ENCODE measurements around the gene TUSC2.
"Not testable (repeated sequence)": the region's sequence is repeated elsewhere in the genome, so short reads cannot be mapped to it uniquely, and the experiment has no call there.

The TUSC2 gene

DNA sequence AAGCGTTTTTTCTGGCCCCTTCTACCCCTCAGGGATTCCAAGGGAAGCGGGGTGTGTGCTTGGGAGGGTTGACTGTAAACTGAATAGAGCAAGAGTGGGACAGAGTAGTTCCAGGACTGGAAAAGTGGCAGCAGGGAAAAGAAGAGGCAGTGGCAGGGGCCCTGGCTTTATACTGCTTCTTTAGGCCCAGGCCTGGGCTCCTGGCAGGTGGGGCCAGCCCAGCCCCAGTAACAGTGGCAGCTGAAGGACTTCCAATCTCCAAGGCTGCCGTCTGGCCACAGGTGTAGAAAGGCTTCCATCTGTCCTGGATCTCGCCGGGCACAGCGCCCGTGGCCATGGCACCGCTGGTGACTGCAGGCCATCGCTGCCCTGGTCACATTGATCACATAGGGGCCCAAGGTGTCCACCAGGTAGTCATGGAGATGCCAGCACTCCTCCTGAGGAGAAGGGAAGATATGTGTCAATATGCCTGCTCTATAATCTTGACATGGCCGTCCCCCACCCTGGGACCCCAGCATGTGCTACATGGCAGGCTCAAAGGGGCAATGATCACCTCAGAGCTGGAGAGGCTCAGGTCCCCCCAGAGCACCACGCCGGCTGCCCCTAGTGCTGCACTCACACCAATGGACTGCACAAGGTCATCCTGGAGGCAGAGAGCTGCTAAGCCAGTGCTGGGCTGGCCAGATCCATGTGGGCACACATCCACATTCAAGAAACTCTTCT lies 34.8 kb downstream of the TUSC2 start:
- DNase-seq = no peak

DNA sequence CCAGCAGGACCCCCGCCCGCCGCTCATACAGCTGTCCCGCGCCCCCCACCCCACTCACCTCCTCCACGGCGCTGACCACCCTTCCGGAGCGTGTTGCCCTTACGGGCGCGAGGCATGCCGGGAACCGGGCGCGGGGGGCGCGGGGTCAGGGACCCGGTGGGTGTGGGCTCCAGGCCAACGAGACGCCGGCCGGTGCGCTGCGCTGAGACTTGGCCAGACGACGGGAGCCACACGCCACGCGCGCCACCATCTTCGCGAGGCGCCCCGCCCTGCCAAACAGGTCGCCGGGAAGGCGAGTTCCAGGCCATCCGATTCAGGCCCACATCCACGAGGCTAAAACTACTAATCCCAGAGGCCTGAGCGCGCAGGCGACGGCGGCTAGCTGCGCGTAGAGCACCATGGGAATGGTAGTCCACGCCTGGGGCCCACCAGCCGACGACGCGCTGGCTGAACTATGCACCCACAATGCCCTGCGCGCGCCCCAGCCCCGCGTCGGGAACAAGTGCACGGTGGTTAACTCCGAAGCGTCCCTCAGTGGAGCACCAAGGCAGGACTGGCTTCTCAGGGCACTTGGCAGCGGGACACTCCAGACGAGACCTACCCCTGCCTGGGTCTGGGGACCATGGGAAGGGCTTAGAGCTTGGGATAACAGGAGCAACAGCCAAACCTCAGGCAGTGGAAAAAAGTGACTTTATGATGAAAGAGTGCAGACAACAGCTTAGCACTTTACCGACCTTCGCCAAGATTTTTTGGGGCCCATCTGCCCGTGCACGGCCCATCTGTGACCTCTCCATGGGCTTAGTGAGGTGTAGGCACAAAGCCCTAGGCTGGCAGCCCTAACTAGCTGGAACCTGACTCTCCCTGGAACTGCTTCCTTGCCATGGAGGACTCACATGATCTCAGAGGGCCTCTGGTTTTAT lies 35.6 kb downstream of the TUSC2 start, which contains the start of gene IFRD2:
Gene IFRD2 (minus strand): TSS at position 271 of the 920 bp plus-strand sequence. CDS start 155 bp downstream, at position 116.
- peak; percentile 98 for DNase-seq

DNA sequence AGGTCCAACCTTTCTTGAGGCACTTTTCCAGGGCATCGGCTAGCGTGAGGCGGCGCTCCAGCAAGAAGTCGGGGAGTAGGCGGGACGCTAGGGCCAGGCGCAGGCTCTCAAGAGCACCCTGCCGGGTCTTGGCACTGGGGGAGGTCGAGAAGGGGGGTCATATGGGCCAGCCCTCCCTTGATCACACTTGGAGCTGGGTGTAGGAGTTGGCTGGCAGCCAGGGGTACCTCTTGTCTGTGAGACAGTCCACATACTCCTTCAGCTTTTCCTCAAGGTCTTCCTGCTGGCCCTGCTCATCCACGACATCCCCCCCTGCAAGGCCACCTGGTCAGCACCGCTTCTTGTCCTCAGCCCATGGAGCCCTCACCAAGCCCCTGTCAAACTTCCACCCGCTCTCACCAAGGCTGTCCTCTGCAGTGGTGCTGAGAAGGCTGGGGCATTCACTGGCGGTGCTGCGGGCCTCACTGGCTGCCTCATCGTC lies 37.8 kb downstream of the TUSC2 start:
- no peak for DNase-seq

DNA sequence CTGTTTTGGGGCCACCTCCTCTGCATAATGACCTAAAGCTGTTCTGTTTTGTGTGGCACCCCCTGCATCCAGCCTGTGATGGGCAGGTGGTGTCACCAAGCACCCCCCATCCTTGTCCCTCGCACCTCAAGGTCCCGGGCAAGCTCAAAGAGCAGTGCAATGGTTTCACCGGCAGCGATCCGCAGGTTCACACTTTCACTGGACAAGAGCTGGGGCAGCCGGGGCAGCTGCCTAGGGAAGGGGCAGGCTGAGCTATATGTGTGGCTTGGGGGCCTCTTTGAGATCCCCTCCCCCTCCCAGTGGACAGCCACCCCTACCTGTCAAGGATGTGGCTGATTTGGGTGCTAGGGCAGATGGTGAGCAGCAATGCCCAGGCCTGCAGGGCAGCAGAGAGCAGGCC lies 38.9 kb downstream of the TUSC2 start:
- no peak for DNase-seq

DNA sequence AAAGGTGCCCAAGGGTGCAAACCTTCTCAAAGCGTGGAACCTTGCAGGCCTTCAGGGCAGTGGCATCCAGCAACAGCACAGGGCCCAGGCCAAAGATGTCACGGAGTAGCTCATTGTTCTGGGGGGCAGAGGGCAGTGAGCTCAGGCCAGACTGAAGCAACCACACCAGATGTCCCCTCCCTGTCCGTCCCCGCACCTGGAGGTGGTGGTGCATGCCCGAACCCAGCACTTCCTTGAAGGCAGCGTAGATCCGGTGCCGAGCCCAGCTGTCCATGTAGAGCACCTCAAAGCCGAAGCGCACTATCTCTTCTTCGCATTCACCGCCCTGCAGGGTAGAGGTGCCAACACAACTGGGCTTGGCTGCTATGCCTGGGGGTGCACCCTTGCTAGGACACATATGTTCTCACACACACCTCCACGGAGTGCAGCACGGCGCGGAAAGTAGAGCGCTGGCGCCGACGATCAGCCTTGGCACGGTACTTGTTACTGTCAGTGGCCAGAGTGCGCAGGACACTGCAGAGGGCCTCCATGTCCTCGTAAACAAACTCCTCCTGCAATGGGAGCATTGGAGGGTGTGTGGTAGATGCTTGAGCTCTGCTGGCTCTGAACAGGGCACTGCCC lies 39.5 kb downstream of the TUSC2 start:
- no peak for DNase-seq

DNA sequence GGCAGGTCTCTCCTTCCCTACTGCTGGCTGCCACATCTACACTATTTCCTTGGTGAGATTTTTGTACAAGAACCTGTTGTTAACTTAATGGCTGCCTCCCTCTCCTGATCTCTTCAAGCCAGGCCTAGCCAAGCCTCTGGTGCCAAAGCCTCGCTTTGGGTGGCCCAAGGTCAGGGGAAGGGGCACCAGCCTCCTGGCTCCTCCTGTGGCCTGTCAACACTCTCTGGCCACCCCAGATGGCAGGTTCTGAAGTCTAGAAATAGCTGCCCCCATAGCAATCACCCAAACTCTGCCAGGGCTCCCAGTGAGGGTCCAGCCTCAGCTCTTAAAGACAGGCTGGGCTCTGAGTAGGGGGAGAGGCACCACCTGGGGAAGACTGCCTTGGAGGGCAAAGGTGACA lies 40.8 kb downstream of the TUSC2 start:
- no peak for DNase-seq

DNA sequence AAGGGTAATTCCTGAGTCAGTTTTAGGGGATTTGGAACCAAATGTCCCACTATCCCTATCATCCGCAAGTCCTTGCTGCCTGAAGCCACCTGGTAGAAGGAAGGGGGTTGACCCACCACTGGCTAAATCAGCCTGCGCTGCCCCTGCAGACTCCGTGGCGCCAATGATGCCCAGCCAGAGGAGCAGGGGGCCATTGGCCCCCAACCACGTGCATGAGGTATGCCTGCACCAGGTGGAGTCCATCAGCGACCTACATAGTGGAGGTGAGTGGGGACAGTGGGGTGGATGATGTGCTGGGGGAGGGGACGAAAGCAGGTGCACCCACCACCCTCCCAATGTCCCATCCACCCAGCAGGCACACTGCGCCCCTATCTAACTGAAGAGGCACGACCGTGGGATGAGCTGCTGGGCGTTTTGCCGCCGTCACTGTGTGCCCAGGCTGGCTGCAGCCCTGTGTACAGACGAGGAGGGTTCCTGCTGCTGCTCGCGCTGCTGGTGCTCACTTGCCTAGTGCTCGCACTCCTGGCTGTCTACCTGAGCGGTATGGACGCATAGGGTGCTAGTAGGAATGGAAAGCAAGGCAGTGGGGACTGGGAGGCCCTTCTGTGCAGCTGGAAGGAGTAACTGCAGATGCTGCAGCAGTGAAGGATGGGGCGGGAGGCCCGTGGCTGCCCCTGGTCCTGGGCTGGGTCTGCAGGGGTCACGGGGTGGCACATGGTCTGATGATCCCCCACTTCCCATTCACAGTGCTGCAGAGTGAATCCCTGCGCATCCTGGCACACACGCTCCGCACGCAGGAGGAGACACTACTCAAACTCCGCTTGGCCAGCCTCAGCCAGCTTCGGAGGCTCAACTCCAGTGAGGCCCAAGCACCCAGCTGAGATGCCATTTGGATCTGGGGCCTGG lies 41.4 kb downstream of the TUSC2 start:
- no peak for DNase-seq

DNA sequence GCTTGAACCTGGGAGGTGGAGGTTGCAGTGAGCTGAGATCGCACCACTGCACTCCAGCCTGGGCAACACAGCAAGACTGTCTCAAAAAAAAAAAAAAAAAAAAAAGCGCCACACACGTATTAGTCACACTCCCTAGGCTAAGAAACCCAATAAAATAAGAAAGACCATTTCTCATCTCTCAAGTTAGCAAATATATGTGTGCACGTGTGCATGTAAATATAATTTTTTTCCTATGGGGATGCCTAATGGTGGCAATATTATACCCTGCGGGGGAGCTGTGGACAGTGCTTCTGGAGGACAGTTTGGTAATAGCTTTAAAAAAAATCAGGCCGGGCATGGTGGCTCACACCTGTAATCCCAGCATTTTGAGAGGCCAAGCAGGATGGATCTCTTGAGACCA lies 43.9 kb downstream of the TUSC2 start:
- not testable (repeated sequence) for DNase-seq

DNA sequence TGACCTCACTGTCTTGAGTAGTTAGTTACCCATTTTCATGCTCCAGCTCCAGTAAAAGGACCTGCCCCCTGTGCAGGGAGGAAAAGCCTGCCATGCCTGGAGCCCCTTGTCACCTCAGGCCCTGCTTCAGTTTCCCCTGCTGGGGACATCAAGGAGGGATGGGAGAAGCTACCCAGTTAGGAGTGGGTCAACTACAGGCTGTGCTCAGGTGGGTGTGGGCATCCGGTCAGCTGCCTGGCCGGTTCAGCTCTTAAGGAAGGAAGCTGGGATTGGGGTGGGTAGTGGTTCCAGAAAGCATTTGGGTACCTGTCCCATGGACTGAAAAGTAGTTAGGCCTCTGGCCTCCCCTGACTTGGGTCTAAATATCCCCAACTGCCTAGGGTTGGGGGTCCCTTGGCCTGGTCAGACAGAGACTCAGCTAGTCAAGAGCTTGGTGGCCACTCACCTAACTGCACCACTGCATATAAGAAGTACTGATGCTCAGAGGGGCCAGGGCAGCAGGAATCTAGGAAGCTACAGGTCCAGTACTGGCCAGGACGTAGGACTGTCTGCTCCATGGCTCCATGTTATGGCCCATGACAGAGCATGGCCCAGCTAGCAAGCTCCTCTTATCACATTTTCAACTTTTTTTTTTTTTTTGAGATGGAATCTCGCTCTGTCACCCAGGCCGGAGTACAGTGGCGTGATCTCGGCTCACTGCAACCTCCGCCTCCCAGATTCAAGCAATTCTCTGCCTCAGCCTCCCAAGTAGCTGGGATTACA lies 48.6 kb downstream of the TUSC2 start:
- no peak for DNase-seq

DNA sequence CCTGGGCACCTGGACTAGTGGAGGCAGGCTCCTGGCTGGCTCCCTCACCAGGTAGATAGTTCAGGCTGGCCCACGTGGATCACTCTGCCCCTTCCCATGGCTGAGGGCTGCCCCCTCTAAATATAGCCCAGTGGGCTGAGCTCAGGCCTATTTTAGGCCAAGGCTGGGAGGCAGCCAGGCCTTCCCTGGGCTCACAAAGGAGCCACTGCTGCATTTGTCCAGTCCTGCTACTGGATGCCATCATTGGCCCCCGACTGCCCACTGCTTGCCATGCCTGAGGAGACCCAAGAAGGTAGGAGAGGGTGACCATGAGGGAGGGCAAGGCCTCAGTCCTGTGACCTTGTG lies 49.2 kb downstream of the TUSC2 start, which contains the start of gene LSMEM2:
Gene LSMEM2 (plus strand): TSS at position 208 of the 345 bp plus-strand sequence. CDS start 27 bp downstream, at position 235.
- no peak for DNase-seq

DNA sequence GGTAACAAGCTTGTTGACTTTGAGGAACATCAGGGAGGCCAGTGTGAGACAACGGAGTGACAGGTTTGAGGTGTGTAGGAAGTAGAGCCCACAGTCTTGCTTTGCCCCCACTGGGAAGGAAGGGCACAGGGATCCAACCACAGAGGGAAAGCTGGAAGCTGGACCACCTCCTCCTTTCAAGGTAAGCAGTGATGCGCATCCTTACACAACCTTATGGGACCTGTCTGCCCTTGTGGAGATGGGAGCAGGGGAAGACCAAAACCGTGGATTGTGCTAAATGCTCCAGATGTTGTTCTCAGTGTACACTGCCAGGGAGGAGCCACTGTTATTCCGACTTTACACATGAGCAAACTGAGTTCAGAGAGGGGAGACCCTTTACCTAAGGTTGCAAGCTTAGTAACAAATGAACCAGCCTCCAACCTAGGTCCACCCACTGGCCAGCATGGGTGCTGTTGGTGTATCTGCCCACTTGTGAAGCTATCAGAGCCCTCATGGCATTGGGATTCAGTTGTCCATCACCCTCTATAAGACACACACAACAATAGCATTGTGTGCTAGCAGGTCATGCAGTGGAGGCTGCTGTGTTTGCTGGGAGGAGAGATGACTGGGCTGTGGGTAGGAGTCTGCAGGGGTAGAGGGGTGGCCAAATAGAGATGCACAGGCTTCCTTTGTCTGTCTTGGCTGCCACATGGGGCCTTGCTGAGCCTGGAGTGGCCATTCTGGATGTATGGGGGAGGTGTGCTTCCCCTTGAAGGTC lies 49.7 kb downstream of the TUSC2 start:
- no peak for DNase-seq

DNA sequence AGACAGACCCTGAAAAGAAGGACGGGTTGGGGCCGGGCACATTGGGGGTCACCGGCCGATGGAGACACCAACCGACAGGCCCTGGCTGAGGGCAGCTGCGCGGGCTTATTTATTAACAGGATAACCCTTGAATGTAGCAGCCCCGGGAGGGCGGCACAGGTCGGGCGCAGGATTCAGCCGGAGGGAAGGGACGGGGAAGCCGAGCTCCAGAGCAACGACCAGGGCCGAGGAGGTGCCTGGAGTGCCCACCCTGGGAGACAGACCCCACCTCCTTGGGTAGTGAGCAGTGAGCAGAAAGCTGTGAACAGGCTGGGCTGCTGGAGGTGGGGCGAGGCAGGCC lies 51.3 kb downstream of the TUSC2 start:
- no peak for DNase-seq

DNA sequence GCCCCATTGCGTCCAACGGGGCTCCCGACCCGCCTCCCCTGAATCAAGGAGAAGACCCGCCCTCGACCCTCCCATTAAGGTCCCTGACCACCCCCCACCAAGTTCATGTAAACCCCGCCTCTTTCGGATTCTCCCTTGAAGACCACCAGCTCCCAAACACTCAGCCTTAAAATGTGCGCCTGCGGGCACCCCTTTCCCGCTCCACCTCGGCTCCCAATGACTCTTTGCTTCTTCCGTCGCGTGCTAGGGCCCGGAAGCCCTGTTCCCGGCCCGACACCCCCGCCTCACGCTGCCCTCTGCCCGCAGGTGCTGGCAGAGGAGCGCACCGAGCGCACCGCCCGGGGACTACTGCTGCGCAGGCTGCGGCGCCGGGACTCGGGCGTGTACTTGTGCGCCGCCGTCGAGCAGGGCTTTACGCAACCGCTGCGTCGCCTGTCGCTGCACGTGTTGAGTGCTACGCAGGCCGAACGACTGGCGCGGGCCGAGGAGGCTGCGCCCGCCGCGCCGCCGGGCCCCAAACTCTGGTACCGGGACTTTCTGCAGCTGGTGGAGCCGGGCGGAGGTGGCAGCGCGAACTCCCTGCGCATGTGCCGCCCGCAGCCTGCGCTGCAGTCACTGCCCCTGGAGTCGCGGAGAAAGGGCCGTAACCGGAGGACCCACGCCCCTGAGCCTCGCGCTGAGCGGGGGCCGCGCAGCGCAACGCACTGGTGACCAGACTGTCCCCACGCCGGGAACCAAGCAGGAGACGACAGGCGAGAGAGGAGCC lies 51.8 kb downstream of the TUSC2 start:
- no peak for DNase-seq

DNA sequence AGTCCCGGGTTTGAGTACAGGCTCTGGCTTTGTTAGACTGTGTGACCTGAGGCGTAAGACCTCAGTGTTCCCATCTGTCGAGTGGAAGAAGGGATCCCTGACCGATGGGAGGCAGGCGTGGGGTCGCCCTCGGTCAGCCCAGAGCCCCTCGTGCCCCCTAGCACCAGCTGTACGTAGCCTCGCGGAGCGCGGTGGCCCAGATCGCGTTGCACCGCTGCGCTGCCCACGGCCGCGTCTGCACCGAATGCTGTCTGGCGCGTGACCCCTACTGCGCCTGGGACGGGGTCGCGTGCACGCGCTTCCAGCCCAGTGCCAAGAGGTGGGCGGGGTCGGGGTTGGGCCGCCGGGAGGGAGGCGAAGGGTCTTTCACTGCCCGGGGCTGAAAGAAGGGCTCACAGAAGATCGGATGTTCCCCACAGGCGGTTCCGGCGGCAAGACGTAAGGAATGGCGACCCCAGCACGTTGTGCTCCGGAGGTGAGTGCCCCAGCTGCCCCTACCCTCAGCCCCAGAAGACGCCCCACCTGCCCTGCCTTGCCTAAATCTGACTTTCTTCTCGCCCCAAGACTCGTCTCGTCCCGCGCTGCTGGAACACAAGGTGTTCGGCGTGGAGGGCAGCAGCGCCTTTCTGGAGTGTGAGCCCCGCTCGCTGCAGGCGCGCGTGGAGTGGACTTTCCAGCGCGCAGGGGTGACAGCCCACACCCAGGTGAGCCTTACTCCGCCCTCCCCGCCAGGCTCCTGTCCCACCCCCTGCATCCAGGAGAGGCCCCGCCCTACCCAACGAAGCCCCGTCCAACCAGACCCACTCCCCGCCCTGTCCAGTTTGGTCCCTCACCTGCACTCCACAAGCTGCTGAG lies 52.7 kb downstream of the TUSC2 start:
- DNase-seq = no peak
